ENCODE data around the gene CHST12. TPM values are rescaled to one million over a fixed set of nuclear protein-coding genes. Genes with fewer than 3 reads are reported as not detected.
"Not testable (repeated sequence)": the region's sequence is repeated elsewhere in the genome, so short reads cannot be mapped to it uniquely, and the experiment has no call there.

CHST12 gene
- total and polyA plus RNA-seq, 4 donors: 14.7 to 30.9 (median 16.8) TPM

DNA sequence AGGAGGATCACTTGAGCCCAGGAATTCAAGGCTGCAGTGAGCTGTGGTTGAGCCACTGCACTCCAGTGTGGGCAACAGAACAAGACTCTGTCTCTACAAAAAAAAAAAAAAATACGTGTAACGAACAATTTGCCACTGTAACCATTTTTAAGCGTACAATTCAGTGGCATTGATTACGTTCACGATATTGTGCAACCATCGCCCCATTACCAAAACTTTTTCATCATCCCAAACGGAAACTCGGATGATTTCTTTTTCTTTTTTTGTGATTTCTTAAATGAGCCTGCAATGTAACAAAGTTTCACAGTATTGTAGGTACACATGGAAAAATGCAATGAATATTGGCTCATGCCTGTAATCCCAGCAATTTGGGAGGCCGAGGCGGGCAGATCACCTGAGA, 63.3 kb downstream of the CHST12 start:
- Histone ChIP-seq H3K9me3 (ENCODE audit: control insufficient read depth in 4 of 4, insufficient read depth in 3 of 4, low read length in 3 of 4) (no peaks in the 10 kb centered on the region), H3K36me3 (ENCODE audit: control insufficient read depth in 4 of 4, insufficient read depth in 4 of 4, low read length in 4 of 4) (no peaks in the 10 kb centered on the region), H3K4me3 (no peak overlapping the region), H3K9ac (ENCODE audit: insufficient read depth in 1 of 2, low read length in 2 of 2) (no peak overlapping the region), H3K27ac (ENCODE audit: low read depth in 1 of 2, low read length in 1 of 2) (no peak overlapping the region), H3K4me1 (ENCODE audit: control insufficient read depth in 5 of 5, insufficient read depth in 5 of 5, low read length in 5 of 5) (peaks cover 0 to 10% (median 3%) of the 10 kb centered on the region in 5 donors), H3K27me3 (ENCODE audit: control insufficient read depth in 3 of 3, insufficient read depth in 3 of 3, low read length in 2 of 3) (no peaks in the 10 kb centered on the region)
- 64 to 87% methylated on average over 10 of the region's 10 CpGs for WGBS, 2 donors
- no peak for ATAC-seq (ENCODE audit: insufficient read depth, low FRiP score)
- no peak for DNase-seq
- TF ChIP-seq, protein P1, sequence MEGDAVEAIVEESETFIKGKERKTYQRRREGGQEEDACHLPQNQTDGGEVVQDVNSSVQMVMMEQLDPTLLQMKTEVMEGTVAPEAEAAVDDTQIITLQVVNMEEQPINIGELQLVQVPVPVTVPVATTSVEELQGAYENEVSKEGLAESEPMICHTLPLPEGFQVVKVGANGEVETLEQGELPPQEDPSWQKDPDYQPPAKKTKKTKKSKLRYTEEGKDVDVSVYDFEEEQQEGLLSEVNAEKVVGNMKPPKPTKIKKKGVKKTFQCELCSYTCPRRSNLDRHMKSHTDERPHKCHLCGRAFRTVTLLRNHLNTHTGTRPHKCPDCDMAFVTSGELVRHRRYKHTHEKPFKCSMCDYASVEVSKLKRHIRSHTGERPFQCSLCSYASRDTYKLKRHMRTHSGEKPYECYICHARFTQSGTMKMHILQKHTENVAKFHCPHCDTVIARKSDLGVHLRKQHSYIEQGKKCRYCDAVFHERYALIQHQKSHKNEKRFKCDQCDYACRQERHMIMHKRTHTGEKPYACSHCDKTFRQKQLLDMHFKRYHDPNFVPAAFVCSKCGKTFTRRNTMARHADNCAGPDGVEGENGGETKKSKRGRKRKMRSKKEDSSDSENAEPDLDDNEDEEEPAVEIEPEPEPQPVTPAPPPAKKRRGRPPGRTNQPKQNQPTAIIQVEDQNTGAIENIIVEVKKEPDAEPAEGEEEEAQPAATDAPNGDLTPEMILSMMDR (IDR thresholded peaks at IDR 0.05; ENCODE audit: control extremely low read depth, extremely low read depth): no peak

DNA sequence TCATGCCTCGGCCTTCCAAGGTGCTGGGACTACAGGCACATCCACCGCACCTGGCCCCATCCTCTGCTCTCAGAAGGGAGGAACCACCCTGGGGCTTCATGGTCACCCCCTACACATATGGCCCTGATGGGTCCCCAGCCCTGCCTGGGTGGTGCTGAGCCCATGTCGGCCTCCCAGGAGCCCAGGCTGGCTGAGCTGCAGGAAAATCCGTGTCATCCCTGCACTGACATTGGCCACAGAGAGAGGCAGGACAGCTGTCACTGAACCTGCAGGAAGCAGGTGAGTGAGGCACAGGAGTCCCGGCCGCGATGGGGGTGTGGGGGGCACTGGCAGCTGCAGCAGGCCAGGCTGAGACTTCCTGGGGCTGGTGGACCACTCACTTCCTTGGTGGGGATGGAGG, 64.8 kb downstream of the CHST12 start:
- no peaks in the 10 kb centered on the region for H3K36me3 ChIP-seq (ENCODE audit: control insufficient read depth in 4 of 4, insufficient read depth in 4 of 4, low read length in 4 of 4)
- H3K27me3 ChIP-seq (ENCODE audit: control insufficient read depth in 3 of 3, insufficient read depth in 3 of 3, low read length in 2 of 3): no peaks in the 10 kb centered on the region
- H3K4me1 ChIP-seq (ENCODE audit: control insufficient read depth in 5 of 5, insufficient read depth in 5 of 5, low read length in 5 of 5): peaks cover 0 to 11% (median 4%) of the 10 kb centered on the region in 5 donors
- DNase-seq (no peak), ATAC-seq (ENCODE audit: insufficient read depth, low FRiP score) (no peak)
- no peak overlapping the region for H3K27ac ChIP-seq (ENCODE audit: low read depth in 1 of 2, low read length in 1 of 2)
- TF ChIP-seq, protein P1 (IDR thresholded peaks at IDR 0.05; ENCODE audit: control extremely low read depth, extremely low read depth): no peak
- no peaks in the 10 kb centered on the region for H3K9me3 ChIP-seq (ENCODE audit: control insufficient read depth in 4 of 4, insufficient read depth in 3 of 4, low read length in 3 of 4)
- WGBS, 2 donors: 78 to 83% methylated on average over 7 of the region's 7 CpGs
- no peak overlapping the region for H3K9ac ChIP-seq (ENCODE audit: insufficient read depth in 1 of 2, low read length in 2 of 2)
- H3K4me3 ChIP-seq: no peak overlapping the region

DNA sequence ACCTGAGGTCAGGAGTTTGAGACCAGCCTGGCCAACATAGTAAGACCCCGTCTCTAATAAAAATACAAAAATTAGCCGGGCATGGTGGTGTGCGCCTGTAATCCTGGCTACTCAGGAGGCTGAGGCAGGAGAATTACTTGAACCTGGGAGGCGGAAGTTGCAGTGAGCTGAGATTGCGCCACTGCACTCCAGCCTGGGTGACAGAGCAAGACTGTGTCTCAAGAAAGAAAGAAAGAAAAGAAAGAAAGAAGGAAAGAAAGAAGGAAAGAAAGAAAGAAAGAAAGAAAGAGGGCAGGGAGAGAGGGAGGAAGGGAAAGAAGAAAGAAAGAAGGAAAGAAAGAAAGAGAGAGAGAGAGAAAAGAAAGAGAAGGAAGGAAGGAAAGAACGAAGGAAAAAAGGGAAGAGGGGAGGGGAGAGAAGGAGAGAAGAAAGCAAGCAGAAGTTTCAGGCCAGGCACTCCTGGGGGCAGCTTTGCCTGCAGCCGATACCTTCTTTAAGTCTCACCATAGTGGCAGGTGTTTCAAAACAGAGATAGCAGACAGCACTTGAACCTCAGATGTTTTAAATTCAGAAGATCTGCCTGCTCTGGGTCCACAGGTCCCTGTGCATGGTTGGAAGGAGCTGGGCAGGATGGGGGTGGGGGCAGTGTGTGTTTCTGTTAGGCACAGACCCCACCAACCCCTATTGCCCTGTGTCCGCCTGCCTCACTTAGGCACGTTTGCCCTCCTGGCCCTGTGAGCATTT, 66.2 kb downstream of the CHST12 start:
- H3K4me1 ChIP-seq (ENCODE audit: control insufficient read depth in 5 of 5, insufficient read depth in 5 of 5, low read length in 5 of 5): peaks cover 0 to 11% (median 4%) of the 10 kb centered on the region in 5 donors
- H3K36me3 ChIP-seq (ENCODE audit: control insufficient read depth in 4 of 4, insufficient read depth in 4 of 4, low read length in 4 of 4); H3K9ac ChIP-seq (ENCODE audit: insufficient read depth in 1 of 2, low read length in 2 of 2); H3K9me3 ChIP-seq (ENCODE audit: control insufficient read depth in 4 of 4, insufficient read depth in 3 of 4, low read length in 3 of 4); H3K27me3 ChIP-seq (ENCODE audit: control insufficient read depth in 3 of 3, insufficient read depth in 3 of 3, low read length in 2 of 3); H3K27ac ChIP-seq (ENCODE audit: low read depth in 1 of 2, low read length in 1 of 2); ATAC-seq (ENCODE audit: insufficient read depth, low FRiP score); H3K4me3 ChIP-seq; DNase-seq: not testable (repeated sequence)
- WGBS, 2 donors: 73 to 78% methylated on average over 9 of the region's 9 CpGs

DNA sequence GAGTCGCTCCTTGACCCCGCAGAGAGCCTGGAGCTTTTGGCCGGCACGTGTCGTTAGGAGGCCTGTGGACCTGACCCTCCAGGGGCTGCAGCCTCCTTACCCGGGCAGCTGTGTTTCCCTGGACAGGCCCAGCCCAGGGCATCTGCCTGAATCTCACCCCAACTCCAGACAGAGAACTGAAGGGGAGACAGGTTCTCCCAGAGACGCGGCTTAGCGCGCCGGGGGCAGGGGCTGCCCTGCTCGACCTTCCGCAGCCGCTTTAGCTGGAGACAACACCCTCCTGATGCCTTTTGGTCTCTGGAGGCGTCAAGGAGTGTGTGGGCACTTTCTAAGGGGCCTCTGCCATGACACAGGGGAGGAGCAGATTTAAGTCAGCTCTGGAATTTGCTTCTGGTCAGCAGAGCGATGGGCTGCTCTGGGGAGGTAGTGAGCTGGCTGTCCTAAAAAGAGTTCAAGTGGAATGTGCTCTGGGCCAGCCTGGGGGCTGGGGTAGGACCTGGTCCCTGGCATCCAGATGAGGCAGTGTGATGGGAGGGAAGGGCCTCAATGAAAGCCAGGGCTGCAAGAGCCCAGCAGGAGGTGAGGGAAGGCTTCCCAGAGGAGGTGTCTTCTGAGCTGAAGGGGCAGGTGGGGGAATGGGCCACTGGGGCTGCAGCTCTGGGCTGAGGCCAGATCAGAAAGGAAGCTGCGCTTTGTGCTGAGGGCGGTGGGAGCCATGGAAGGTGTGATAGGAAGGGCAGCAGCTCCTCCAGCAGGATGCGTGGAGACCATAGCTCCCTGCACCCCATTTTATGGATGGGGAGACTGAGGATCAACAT, 67.0 kb downstream of the CHST12 start:
- TF ChIP-seq, protein P1 (IDR thresholded peaks at IDR 0.05; ENCODE audit: control extremely low read depth, extremely low read depth): no peak
- H3K4me1 ChIP-seq (ENCODE audit: control insufficient read depth in 5 of 5, insufficient read depth in 5 of 5, low read length in 5 of 5): peaks cover 0 to 11% (median 4%) of the 10 kb centered on the region in 5 donors
- WGBS, 2 donors: 84 to 93% methylated on average over 19 of the region's 19 CpGs
- H3K27me3 ChIP-seq (ENCODE audit: control insufficient read depth in 3 of 3, insufficient read depth in 3 of 3, low read length in 2 of 3): no peaks in the 10 kb centered on the region
- no peak overlapping the region for H3K27ac ChIP-seq (ENCODE audit: low read depth in 1 of 2, low read length in 1 of 2)
- H3K9me3 ChIP-seq (ENCODE audit: control insufficient read depth in 4 of 4, insufficient read depth in 3 of 4, low read length in 3 of 4): no peaks in the 10 kb centered on the region
- no peak for ATAC-seq (ENCODE audit: insufficient read depth, low FRiP score)
- H3K4me3 ChIP-seq: no peak overlapping the region
- no peak for DNase-seq
- H3K36me3 ChIP-seq (ENCODE audit: control insufficient read depth in 4 of 4, insufficient read depth in 4 of 4, low read length in 4 of 4): no peaks in the 10 kb centered on the region
- H3K9ac ChIP-seq (ENCODE audit: insufficient read depth in 1 of 2, low read length in 2 of 2): no peak overlapping the region
